HepG2 (cell line): ENCODE data around the gene PPM1H. TPM values are rescaled to one million over a fixed set of nuclear protein-coding genes. Genes with fewer than 3 reads are reported as not detected.

Source experiments
- ATAC-seq: fragments of 200-7000 bp; cut with Tn5 transposase; 3 replicates; pipeline ENCODE4 v1.9.1; 2020; ENCODE audit warnings: mild to moderate bottlenecking, moderate library complexity
- BruUV-seq: library from RNA; stranded (reverse); fragments of 400-500 nt; replicated peaks from 2 replicates; lab custom pipeline; 2021; lab: Mats Ljungman, UMichigan
- CTCF ChIA-PET: fragments of 300-600 bp; formaldehyde crosslinking; extraction: SDS; loops from one replicate; lab custom pipeline; 2021; ENCODE audit warnings: low total read pairs, inconsistent platforms, low intra/inter-chr PET ratio; lab: Yijun Ruan, JAX
- POLR2A ChIA-PET: fragments of 350-600 bp; sonication (Branson Sonifier 250); formaldehyde crosslinking; loops from one replicate; lab custom pipeline; 2020; ENCODE audit warnings: antibody characterized with exemption, inconsistent platforms; lab: Yijun Ruan, JAX
- DNase-seq: peaks from one replicate; pipeline ENCODE4 v3.0.0-alpha.2; 2015; ENCODE audit warnings: low spot score
- FAIRE-seq: peaks from 3 replicates; lab custom pipeline; 2011; peaks lifted over from hg19 to GRCh38; lab: Jason Lieb, UNC
- H2AFZ ChIP-seq: one replicate; pipeline ENCODE4 v1.6.1; 2011; ENCODE audit warnings: low read length, inconsistent platforms
- H3K27ac ChIP-seq: fragments of 300-600 bp; 3 replicates; pipeline ENCODE4 v1.8.0; 2011; ENCODE audit warnings: mixed run types, mild to moderate bottlenecking, mixed read lengths, low read length, inconsistent platforms; ENCODE audit not compliant: insufficient read depth; ENCODE audit errors: extremely low read length
- H3K27me3 ChIP-seq, 2 experiments: fragments of 200-600 bp in 1 of 2; 2 replicates in 1 of 2; 3 replicates in 1 of 2; pipeline versions ENCODE4 v1.6.0 to v1.8.0; 2011; ENCODE audit warnings: low read length in 2 of 2, mild to moderate bottlenecking in 2 of 2, moderate library complexity in 2 of 2, inconsistent platforms in 1 of 2; ENCODE audit not compliant: insufficient read depth in 2 of 2, control insufficient read depth in 1 of 2
- H3K36me3 ChIP-seq, 2 experiments: fragments of 200-600 bp in 1 of 2; replicated peaks in 1 of 2; 2 replicates in 1 of 2; 3 replicates in 1 of 2; pipeline versions ENCODE4 v1.5.1 to v1.8.0; 2011; ENCODE audit warnings: low read length in 2 of 2, inconsistent platforms in 1 of 2; ENCODE audit not compliant: insufficient read depth in 2 of 2, control insufficient read depth in 1 of 2
- H3K4me1 ChIP-seq: 2 replicates; pipeline ENCODE4 v1.5.1; 2012; ENCODE audit warnings: low read length, inconsistent platforms; ENCODE audit not compliant: insufficient read depth
- H3K4me2 ChIP-seq: 2 replicates; pipeline ENCODE4 v1.6.0; 2011; ENCODE audit warnings: low read depth, low read length, inconsistent platforms
- H3K4me3 ChIP-seq, 3 experiments: fragments of 200-600 bp in 1 of 3; sonication (generic), shearing (Covaris generic) in 1 of 3; replicated peaks in 1 of 3; 2 replicates each; pipeline ENCODE4 v1.5.1; 2011 to 2016; ENCODE audit warnings: low read length in 3 of 3, inconsistent platforms in 2 of 3, low read depth in 2 of 3, mild to moderate bottlenecking in 2 of 3, control low read depth in 1 of 3, mixed read lengths in 1 of 3; ENCODE audit not compliant: insufficient read depth in 1 of 3
- H3K79me2 ChIP-seq: one replicate; pipeline ENCODE4 v1.6.1; 2011; ENCODE audit warnings: low read length, inconsistent platforms; ENCODE audit not compliant: insufficient read depth
- H3K9ac ChIP-seq: 2 replicates; pipeline ENCODE4 v1.6.0; 2011; ENCODE audit warnings: mild to moderate bottlenecking, low read depth, low read length, inconsistent platforms; ENCODE audit not compliant: insufficient read depth
- H3K9me3 ChIP-seq: 2 replicates; pipeline ENCODE4 v1.5.1; 2012; ENCODE audit warnings: mild to moderate bottlenecking, low read length
- H4K20me1 ChIP-seq: 2 replicates; pipeline ENCODE4 v1.6.0; 2011; ENCODE audit warnings: inconsistent platforms, mild to moderate bottlenecking, low read length, moderate library complexity; ENCODE audit not compliant: insufficient read depth
- AHR ChIP-seq: IDR thresholded peaks from 2 replicates; pipeline ENCODE4 v1.6.1; 2018; ENCODE audit warnings: missing genetic modification reagents, missing compliant biosample characterization
- BCL6 ChIP-seq: IDR thresholded peaks from 2 replicates; pipeline ENCODE4 v1.6.1; 2016; ENCODE audit warnings: missing genetic modification reagents, missing compliant biosample characterization
- FOXO1 ChIP-seq: sonication (generic); formaldehyde crosslinking; IDR thresholded peaks from 2 replicates; pipeline ENCODE4 v1.4.0; 2020; ENCODE audit warnings: missing genetic modification reagents
- IKZF1 ChIP-seq: fragments of 450-650 bp; IDR thresholded peaks from 2 replicates; pipeline ENCODE4 v1.7.1; 2016
- IRF2 ChIP-seq: IDR thresholded peaks from 2 replicates; pipeline ENCODE4 v1.6.1; 2018; ENCODE audit warnings: missing genetic modification reagents, missing compliant biosample characterization
- JARID2 ChIP-seq: sonication (generic); formaldehyde crosslinking; IDR thresholded peaks from 2 replicates; pipeline ENCODE4 v1.8.1; 2023; ENCODE audit warnings: missing genetic modification reagents, inconsistent platforms; ENCODE audit not compliant: insufficient replicate concordance
- MAFG ChIP-seq: sonication (generic); formaldehyde crosslinking; IDR thresholded peaks from 2 replicates; pipeline ENCODE4 v1.5.1; 2020; ENCODE audit warnings: mild to moderate bottlenecking, missing genetic modification reagents
- MED1 ChIP-seq: sonication (generic); formaldehyde crosslinking; IDR thresholded peaks from 2 replicates; pipeline ENCODE4 v1.4.0; 2020; ENCODE audit warnings: missing genetic modification reagents
- NFKBIZ ChIP-seq: IDR thresholded peaks from 2 replicates; pipeline ENCODE4 v1.6.1; 2018; ENCODE audit warnings: missing genetic modification reagents, missing compliant biosample characterization
- RXRB ChIP-seq: IDR thresholded peaks from 2 replicates; pipeline ENCODE4 v1.6.1; 2016; ENCODE audit warnings: borderline replicate concordance, missing genetic modification reagents, missing compliant biosample characterization
- SATB2 ChIP-seq: sonication (generic); formaldehyde crosslinking; IDR thresholded peaks from 2 replicates; pipeline ENCODE4 v1.5.0; 2020; ENCODE audit warnings: missing genetic modification reagents
- SIX4 ChIP-seq: sonication (generic); formaldehyde crosslinking; IDR thresholded peaks from 2 replicates; pipeline ENCODE4 v1.4.0; 2020; ENCODE audit warnings: missing genetic modification reagents
- TCF7 ChIP-seq: sonication (generic); IDR thresholded peaks from 2 replicates; pipeline ENCODE4 v1.6.1; 2016; ENCODE audit warnings: antibody characterized with exemption, low read depth
- TGIF2 ChIP-seq: IDR thresholded peaks from 2 replicates; pipeline ENCODE4 v1.6.1; 2016; ENCODE audit warnings: control low read depth, missing compliant biosample characterization
- ZBTB7B ChIP-seq: sonication (generic); formaldehyde crosslinking; IDR thresholded peaks from 2 replicates; pipeline ENCODE4 v1.4.0; 2020; ENCODE audit warnings: missing genetic modification reagents
- ZFP1 ChIP-seq: IDR thresholded peaks from 2 replicates; pipeline ENCODE4 v1.6.1; 2016
- ZFY ChIP-seq: sonication (generic); formaldehyde crosslinking; IDR thresholded peaks from 2 replicates; pipeline ENCODE4 v1.4.0; 2020; ENCODE audit warnings: missing genetic modification reagents
- ZMYM4 ChIP-seq: sonication (generic); formaldehyde crosslinking; IDR thresholded peaks from 2 replicates; pipeline ENCODE4 v1.8.1; 2023; ENCODE audit warnings: mild to moderate bottlenecking, missing genetic modification reagents
- ZNF644 ChIP-seq: IDR thresholded peaks from 2 replicates; pipeline ENCODE4 v1.6.1; 2016; ENCODE audit warnings: low read depth
- ZNF768 ChIP-seq: sonication (generic); formaldehyde crosslinking; IDR thresholded peaks from 2 replicates; pipeline ENCODE4 v1.4.0; 2020; ENCODE audit warnings: missing genetic modification reagents
- WGBS: methylation state at CpG from one replicate; pipeline ENCODE4 v1.1.6; 2017; ENCODE audit warnings: low lambda C conversion rate; 5-methylcytosine and 5-hydroxymethylcytosine counted together
- in situ Hi-C: cut with HindIII; loops from 2 replicates; pipeline ENCODE4 v1.10.0; 2017; ENCODE audit warnings: low pct_unique_long_range_greater_than_20kb; ENCODE audit not compliant: extremely low pct_ligation_motif_present
- intact Hi-C: fragments of 100-400 bp; cut with micrococcal nuclease; formaldehyde crosslinking; loops from one replicate; pipeline ENCODE4 v1.10.0; 2022; ENCODE audit not compliant: unreplicated experiment
- polyA plus RNA-seq, 8 experiments: library from polyadenylated mRNA; depleted of rRNA in 3 of 8; stranded (reverse) in 7 of 8; unstranded in 1 of 8; fragments of >200 nt; fragmentation: Illumina TruSeq in 4 of 8; extraction: Trizol in 4 of 8; gene quantifications; 2 replicates each; pipeline versions ENCODE4 v1.2.1 to v1.2.3, GENCODE V29; 2011 to 2016; ENCODE audit warnings: low read depth in 4 of 8, missing spikeins in 1 of 8, mixed read lengths in 1 of 8; ENCODE audit not compliant: insufficient read depth in 1 of 8
- total RNA-seq, 5 experiments: library from RNA; depleted of rRNA; stranded (reverse); fragments of >200 nt; fragmentation: Illumina TruSeq; extraction: Trizol; gene quantifications; 2 replicates each; pipeline ENCODE4 v1.2.3, GENCODE V29; 2016; ENCODE audit warnings: low read depth in 1 of 5
- TF ChIP-seq, protein P1 (sequence below): sonication (generic); formaldehyde crosslinking; IDR thresholded peaks from 2 replicates; pipeline ENCODE4 v1.4.0; 2020; ENCODE audit warnings: missing genetic modification reagents
- TF ChIP-seq, protein P2 (sequence below): sonication (generic); formaldehyde crosslinking; IDR thresholded peaks from 2 replicates; pipeline ENCODE4 v1.4.0; 2020; ENCODE audit warnings: mild to moderate bottlenecking, missing genetic modification reagents
- TF ChIP-seq, protein P3 (sequence below): IDR thresholded peaks from 2 replicates; pipeline ENCODE4 v1.6.1; 2016; ENCODE audit warnings: low read depth

Gene PPM1H
- total and polyA plus RNA-seq, 2 of the 13 experiments (the other 11 are each of a cell fraction or from before 2014, with no cell fraction given), result 29.1 to 38.1 TPM

DNA sequence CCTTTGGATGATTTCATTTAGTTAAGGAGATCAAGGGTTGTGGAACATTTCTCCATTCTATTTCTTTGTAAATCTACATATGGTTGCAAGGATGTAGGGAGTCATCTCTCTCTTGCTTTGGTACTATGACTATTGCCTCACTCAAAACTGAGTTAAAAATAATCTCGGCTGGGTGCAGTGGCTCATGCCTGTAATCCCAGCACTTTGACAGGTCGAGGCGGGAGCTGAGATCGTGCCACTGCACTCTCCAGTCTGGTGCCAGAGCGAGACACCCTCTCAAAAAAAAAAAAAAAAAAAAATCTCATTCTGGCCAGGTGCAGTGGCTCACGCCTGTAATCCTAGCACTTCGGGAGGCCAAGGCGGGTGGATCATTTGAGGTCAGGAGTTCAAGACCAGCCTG, 24.8 kb upstream of the PPM1H start (continued):
- TF ChIP-seq, protein P1, sequence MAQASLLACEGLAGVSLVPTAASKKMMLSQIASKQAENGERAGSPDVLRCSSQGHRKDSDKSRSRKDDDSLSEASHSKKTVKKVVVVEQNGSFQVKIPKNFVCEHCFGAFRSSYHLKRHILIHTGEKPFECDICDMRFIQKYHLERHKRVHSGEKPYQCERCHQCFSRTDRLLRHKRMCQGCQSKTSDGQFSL (CRISPR knock-in tag), result no peak
- no peak for TF ChIP-seq AHR (CRISPR knock-in tag)
- TF ChIP-seq, protein P2, sequence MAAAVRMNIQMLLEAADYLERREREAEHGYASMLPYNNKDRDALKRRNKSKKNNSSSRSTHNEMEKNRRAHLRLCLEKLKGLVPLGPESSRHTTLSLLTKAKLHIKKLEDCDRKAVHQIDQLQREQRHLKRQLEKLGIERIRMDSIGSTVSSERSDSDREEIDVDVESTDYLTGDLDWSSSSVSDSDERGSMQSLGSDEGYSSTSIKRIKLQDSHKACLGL (CRISPR knock-in tag), result no peak

DNA sequence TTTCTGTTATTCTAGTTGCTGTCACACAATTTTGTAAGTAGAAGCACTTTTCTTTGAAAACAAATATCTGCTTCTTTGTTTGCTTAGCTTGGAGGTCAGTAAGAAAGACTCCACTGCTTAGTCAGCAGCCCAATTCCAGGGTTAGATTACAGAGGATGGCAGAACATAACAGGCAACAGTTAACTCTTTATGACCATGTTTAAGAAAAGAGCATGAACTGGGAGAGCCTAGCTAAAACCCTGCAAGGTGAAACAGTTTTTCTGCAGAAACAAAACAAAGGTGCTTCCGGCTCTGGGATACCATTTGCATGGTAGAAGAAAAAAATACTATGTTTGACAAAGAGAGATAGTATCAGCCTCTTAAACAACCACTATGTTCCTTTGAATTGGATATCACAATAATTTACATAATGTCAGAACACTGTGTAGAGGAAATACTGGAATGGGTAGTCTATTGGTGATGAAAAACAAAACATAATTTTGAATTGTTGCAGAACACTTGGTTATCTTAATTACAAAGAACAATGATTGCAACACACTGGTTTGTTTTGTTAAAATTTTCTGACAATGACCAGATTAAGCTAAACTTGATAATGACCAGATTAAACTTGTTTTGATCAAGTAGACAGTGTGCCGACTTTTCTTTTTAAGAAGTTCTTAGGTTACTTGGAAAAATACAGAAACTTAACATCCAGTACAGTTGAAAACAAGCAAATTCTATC, 22.4 kb upstream of the PPM1H start:
- Histone ChIP-seq H3K9me3 (no peaks in the 10 kb centered on the region), H3K4me3 (0 out of 6 replicates have a peak overlapping the region, but pooled peaks of 1 of the 3 experiments have one; percentile 8), H2AFZ (no peak overlapping the region), H3K36me3 (no peaks in the 10 kb centered on the region), H3K4me2 (peak overlapping the region; percentile 43), H3K27me3 (no peaks in the 10 kb centered on the region), H3K79me2 (no peaks in the 10 kb centered on the region), H3K4me1 (peaks cover 47% of the 10 kb centered on the region), H3K9ac (no peak overlapping the region), H3K27ac (no peak overlapping the region), H4K20me1 (no peaks in the 10 kb centered on the region)
- in situ Hi-C loops, result no loop called here
- FAIRE-seq (peak; percentile 88), DNase-seq (peak; percentile 75), ATAC-seq (peak; percentile 89)
- intact Hi-C loops, result loop anchor here (1.0 kb wide), 1 partner anchor 10 kb away; no protein-coding TSS in a partner anchor
- WGBS, result 15% methylated on average over 2 of the region's 2 CpGs
- POLR2A ChIA-PET, result interaction anchor here (0.7 kb wide), 1 partner anchor 12 kb away, joined by 4 read pairs; no protein-coding TSS in a partner anchor
- CTCF ChIA-PET, result no interaction called here
- BruUV-seq, result no TSS peak
- TF ChIP-seq MAFG (CRISPR knock-in tag) (0 out of 2 replicates have a peak, but pooled peaks have one; percentile 30), ZNF644 (CRISPR knock-in tag) (peak; percentile 35; the same call in 1 of the 2 replicates), IKZF1 (no peak), ZFY (CRISPR knock-in tag) (no peak), SIX4 (CRISPR knock-in tag) (peak; percentile 82; the same call in 1 of the 2 replicates), TCF7 (peak; percentile 42; the same call in 1 of the 2 replicates), RXRB (peak; percentile 47; the same call in 1 of the 2 replicates), NFKBIZ (CRISPR knock-in tag) (no peak), TGIF2 (CRISPR knock-in tag) (no peak), BCL6 (CRISPR knock-in tag) (peak; percentile 85), IRF2 (CRISPR knock-in tag) (peak; percentile 25; the same call in 1 of the 2 replicates), ZMYM4 (CRISPR knock-in tag) (peak; percentile 61; the same call in 1 of the 2 replicates), FOXO1 (0 out of 2 replicates have a peak, but pooled peaks have one; percentile 33), SATB2 (no peak), ZBTB7B (peak; percentile 45; the same call in 1 of the 2 replicates), ZFP1 (peak; percentile 57; the same call in 1 of the 2 replicates), MED1 (CRISPR knock-in tag) (peak; percentile 29; the same call in 1 of the 2 replicates), ZNF768 (CRISPR knock-in tag) (no peak), JARID2 (CRISPR knock-in tag) (no peak)
- TF ChIP-seq, protein P3, sequence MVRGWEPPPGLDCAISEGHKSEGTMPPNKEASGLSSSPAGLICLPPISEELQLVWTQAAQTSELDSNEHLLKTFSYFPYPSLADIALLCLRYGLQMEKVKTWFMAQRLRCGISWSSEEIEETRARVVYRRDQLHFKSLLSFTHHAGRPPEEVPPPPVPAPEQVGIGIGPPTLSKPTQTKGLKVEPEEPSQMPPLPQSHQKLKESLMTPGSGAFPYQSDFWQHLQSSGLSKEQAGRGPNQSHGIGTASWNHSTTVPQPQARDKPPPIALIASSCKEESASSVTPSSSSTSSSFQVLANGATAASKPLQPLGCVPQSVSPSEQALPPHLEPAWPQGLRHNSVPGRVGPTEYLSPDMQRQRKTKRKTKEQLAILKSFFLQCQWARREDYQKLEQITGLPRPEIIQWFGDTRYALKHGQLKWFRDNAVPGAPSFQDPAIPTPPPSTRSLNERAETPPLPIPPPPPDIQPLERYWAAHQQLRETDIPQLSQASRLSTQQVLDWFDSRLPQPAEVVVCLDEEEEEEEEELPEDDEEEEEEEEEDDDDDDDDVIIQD (CRISPR knock-in tag), result 0 out of 2 replicates have a peak, but pooled peaks have one; percentile 62
